ENCODE results near the gene CCNDBP1. TPM values are rescaled to one million over a fixed set of nuclear protein-coding genes. Genes with fewer than 3 reads are reported as not detected.

The CCNDBP1 gene
- polyA plus RNA-seq, 1 experiment: 76.5 TPM

- no peaks in the 10 kb centered on the region for H3K36me3 ChIP-seq (ENCODE audit: control insufficient read depth, insufficient read depth, low read length)
- no peak overlapping the region for H3K4me3 ChIP-seq (ENCODE audit: low read depth, low read length)
- POLR2A ChIA-PET: no interaction called here
- peaks cover 27% of the 10 kb centered on the region for H3K27me3 ChIP-seq (ENCODE audit: control insufficient read depth, insufficient read depth, low read length)
- CTCF ChIA-PET: interaction anchor here (1.3 kb wide), 1 partner anchor 19 kb away, joined by 3 read pairs; no protein-coding TSS in a partner anchor
- no peak for DNase-seq (ENCODE audit: low read depth)
- TF ChIP-seq CTCF (IDR thresholded peaks at IDR 0.05; ENCODE audit: insufficient read depth, low read depth, low read length): no peak
Observed at GRCh38 chr15:43244092-43244491, 58.9 kb downstream of the CCNDBP1 start.

GRCh38 chr15:43246261-43246774 lies 61.1 kb downstream of the CCNDBP1 start:
- Histone ChIP-seq H3K4me3 (ENCODE audit: low read depth, low read length) (no peak overlapping the region), H3K27me3 (ENCODE audit: control insufficient read depth, insufficient read depth, low read length) (peaks cover 27% of the 10 kb centered on the region), H3K36me3 (ENCODE audit: control insufficient read depth, insufficient read depth, low read length) (no peaks in the 10 kb centered on the region)
- CTCF ChIA-PET: interaction anchor here (0.7 to 1.3 kb wide), 2 partner anchors 11 to 18 kb away, joined by 3 read pairs; no protein-coding TSS in a partner anchor
- no peak for DNase-seq (ENCODE audit: low read depth)
- TF ChIP-seq CTCF (IDR thresholded peaks at IDR 0.05; ENCODE audit: insufficient read depth, low read depth, low read length): no peak
- POLR2A ChIA-PET: interaction anchor here (0.6 kb wide), 1 partner anchor 742 kb away, joined by 3 read pairs; no protein-coding TSS in a partner anchor

Other genes starting within 250 kb of the CCNDBP1 start
- gene UBR1, start 79.4 kb upstream of the CCNDBP1 start, polyA plus RNA-seq (2011; rRNA removed): 6.5 and 18.2 TPM in 2 replicates
- gene TMEM62, start 51.8 kb upstream of the CCNDBP1 start, polyA plus RNA-seq (2011; rRNA removed): 4.2 and 6.6 TPM in 2 replicates
- gene EPB42, start 35.6 kb downstream of the CCNDBP1 start, polyA plus RNA-seq (2011; rRNA removed): not detected in 2 replicates
- gene TGM5, start 81.5 kb downstream of the CCNDBP1 start, polyA plus RNA-seq (2011; rRNA removed): not detected in 2 replicates
- gene TGM7, start 116.9 kb downstream of the CCNDBP1 start, polyA plus RNA-seq (2011; rRNA removed): not detected in 2 replicates
- gene LCMT2, start 145.2 kb downstream of the CCNDBP1 start, polyA plus RNA-seq (2011; rRNA removed): 8.7 and 10.7 TPM in 2 replicates
- gene ZSCAN29, start 185.6 kb downstream of the CCNDBP1 start, polyA plus RNA-seq (2011; rRNA removed): 6.4 TPM in 2 replicates
- gene TUBGCP4, start 185.7 kb downstream of the CCNDBP1 start, polyA plus RNA-seq (2011; rRNA removed): 10.2 and 10.3 TPM in 2 replicates